GM19035 (cell line): ENCODE measurements around the gene SULT1C4.

Experiments
- ATAC-seq: cut with Tn5 transposase; IDR thresholded peaks from one replicate; pipeline ENCODE4 v1.9.1; 2021; ENCODE audit not compliant: unreplicated experiment

SULT1C4 gene

DNA sequence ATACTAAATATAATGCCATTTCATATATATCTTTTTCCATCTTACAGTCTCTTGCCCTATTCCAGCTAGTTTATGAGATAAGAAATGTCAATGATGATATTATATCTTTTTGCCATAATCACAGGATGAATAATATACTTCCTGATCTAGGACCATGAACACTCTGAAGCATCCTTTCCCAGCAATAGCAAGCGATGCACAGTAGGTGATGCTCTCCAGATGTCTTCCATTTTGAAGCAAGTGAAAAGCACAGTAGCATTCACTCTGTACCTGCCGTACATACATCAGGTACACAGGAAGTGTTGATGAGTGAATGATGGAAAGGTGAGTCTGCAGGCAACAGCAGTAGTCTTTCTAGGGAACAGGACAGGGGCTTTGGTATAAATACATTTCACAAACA, 8.6 kb upstream of the SULT1C4 start:
- no peak for ATAC-seq

DNA sequence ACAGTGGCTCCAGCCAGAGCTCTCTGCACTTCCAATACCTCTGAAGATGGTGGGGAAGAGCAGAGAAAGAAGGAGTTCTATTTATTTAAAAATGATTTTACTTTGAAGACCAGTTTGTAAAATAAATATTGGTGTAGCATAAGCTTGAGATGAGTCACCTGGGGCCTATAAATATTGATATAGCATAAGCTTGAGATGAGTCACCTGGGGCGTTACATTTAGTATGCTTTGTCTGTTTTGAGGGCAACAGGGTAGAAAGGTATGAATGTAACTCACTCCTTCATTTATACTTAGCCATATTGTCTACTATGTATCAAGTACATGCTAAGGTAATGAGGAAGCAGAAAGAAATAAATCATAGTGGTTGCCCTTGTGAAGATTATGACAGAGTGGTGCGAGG, 7.7 kb upstream of the SULT1C4 start:
- no peak for ATAC-seq

DNA sequence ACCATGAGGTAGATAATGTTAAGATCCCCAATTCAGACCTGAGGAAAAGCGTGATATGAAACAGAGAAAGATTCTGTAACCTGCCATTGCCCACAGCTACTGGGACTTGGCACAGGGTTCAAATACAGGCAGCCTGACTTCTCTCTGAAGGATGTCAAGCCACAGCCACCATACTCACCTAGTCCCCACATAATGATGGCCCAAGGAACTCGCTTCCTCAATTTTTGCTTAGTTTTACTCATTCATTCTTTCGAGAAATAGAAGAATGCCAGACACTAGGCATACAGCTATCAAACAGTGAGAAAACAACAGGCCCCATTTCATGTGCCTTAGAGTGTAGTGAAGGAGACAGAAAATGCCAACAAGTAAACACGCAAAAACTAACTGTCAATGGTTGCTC, 980 bp upstream of the SULT1C4 start:
- no peak for ATAC-seq

DNA sequence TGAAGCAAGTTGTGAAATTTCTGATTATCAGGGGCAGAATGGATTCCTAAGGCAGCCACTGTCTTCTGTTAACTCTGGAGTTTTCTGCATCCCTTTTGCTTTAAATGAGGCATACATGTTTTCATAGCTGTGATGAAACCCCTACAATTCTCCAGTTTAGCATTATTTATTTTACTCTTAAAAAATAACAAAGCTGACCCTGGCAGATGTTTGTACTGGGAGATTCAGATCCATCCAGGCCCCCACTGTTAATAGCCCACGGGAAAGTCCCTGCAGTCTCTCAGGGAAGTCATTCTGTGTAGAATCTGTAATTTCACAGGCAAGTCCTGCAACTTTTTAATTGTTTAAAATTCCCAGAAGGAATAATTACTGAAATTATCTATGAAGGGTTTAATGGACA, 353 bp upstream of the SULT1C4 start:
- no peak for ATAC-seq

DNA sequence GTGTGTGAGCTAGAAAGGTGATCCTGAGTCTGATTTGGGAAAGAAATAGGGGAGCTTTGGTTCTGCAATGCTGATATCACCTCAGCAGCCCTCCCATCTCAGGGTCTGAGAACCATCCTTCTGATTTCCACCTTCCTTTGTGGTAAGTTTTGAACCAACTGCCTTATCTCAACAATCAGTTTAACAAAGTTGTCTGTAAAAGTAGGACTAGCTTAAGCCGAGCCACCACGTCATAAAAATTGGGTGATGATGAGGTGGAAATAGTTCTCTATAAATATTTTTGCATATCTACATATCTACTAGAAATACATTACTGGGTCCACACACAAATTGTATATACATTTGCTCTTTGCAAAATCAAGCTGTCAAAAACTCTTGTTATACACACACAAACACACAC, 1.1 kb downstream of the SULT1C4 start:
- ATAC-seq = no peak

DNA sequence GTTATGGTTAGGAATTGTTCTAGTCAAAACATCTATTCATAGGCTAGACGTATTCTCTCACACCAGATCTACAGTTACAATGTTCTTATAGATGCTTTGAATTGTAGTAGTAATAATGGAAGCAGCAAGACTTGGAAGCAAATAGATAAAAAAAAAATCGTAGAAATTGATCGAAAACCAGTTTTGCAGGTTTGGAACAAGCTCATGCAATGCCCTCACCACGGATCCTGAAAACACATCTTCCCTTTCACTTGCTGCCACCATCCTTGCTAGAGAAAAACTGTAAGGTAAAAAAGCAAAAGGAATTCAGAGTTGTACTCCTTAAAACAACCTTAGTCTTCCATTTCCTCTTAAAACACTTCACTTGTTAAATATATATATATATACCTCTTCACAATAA, 4.4 kb downstream of the SULT1C4 start:
- ATAC-seq = no peak

DNA sequence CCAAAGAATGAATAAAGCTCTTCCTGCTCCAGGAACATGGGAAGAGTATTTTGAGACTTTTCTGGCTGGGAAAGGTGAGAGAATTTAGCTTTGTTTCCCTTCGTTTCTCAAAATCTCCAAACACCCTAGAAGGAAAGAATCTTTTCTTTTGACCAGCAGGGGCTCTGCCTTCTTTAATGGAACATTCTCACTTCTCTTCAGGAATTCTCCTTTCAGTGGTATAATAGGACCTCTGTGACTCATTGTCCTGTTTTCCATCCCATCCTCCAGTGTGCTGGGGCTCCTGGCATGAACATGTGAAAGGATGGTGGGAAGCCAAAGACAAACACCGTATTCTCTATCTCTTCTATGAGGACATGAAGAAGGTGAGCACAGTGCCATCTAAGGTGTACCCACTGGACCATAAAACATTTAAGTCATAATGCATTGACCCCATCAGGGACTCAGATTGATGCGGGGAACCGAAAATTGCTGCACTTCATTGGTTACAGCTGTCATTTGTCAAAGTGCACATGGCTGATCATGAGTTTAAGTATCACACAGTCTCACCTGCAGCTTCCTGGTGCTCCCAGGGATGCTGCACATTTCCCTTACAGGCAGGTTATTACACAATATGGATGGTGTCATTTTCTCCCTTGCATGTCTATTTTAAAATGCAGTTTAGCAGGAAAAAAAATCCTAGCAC, 5.5 kb downstream of the SULT1C4 start:
- no peak for ATAC-seq

DNA sequence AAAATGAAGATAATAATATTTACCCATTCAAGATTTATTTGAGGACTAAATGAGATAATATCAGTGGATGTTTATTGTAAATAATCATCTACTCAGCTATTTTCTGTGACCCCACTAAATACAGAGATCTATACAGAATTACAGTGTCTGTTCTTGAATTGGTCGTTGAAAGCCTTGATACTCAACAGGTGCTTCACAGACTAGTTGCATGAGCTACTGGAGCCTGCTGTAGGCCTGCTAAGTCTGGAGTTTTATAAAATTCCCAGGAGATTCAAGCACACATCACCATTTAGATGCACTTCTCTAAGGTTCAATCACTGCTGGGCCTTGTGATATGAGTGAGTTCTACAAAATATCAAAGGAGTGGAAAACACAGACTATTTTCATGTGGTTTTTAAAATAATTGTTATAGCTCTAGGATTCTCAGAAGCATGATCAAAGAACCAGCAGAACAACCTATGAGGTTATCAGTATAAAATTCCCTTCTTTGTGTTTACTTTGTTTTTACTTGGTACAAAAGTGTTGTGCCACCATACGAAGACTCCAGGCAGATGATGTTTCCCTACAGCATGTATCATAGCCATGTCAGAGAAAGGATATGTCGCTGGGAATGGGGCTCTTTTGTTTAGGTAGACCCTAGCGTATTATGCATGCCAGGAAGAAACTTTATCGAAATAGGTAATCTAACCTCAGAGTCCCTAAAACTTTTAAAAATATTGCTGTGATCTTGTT, 7.1 kb downstream of the SULT1C4 start:
- ATAC-seq = no peak

DNA sequence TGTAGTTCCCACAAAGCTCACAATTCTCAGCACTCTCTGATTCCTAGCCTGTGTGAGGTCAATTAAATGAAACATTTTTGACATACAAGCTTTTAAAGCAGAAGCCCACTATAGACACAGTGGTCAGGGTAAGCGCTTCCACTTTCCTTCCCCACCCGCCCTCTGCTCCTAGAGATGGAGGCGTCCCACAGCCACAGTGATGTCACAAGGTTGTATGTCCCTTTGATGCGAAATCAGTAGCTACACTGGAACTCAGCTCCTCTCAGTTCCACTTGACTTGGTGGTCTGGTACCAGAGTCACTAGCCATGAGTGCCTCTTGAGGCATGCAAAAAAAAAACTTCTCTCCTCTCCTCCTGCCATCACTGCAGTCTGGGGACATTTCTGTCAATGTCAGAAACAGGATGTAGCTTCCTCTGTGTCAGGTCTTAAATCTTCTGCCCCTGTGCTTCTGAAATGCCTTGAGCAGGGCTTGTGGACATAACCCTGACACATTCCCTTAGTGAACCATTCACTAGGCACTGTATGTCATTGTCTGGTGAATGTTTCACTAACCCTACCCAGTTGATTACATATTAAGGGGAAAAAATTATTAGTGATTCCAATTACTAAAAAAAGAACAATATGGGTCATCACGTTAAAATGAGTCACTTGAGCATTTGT, 7.8 kb downstream of the SULT1C4 start:
- no peak for ATAC-seq

DNA sequence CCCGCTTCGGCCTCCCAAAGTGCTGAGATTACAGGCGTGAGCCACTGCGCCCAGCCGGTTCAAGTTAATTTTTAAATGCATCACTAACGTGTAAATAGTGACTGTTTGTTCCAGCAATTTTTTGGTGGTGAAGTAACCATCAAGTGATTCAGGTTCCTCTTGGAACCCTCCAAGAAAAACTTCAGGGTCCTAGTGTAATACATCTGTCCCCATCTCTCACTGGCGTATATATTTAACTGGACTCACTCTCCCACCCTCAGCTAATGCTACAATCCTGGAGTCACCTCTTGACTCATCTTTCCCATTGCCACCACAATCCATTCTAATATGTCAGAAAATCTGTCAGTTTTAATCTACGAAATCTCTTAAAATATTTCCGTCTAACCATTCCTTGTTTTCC, 10.3 kb downstream of the SULT1C4 start:
- no peak for ATAC-seq

DNA sequence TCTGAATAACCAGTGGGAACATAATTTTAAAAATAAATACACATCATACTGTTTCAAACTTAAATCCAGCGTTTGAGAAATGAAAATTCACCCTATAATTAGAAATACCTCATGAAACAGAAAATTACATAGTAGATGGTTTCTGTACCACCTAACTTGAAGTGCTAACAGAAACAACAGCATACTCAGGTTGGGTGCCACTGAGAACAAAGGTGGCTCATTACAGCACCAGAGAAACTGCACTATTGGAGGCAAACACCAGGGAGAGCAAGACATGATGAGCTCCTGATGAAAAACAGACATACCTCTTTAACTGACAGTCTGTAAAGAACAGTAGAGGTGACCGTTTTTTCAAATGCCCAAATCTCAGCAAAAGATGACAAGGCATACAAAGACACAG, 12.6 kb downstream of the SULT1C4 start:
- no peak for ATAC-seq

DNA sequence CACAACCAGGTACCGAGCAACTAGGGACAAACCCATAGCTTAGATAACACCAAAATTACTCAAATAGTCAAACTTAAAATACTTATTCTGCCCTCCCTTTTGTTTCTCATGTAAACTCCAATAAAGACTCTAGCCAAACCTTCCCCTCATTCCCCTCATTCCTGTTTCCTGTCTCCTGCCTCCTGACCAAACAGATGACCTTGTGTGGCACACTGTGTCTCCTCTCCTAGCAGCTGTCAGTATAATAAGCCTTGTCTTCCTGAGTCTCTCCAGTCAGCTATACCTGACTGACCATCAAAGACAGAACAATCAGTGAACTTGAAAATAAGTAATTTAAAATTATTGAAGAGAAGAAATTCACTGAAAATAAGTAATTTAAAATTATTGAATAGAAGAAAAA, 14.3 kb downstream of the SULT1C4 start:
- ATAC-seq = no peak

DNA sequence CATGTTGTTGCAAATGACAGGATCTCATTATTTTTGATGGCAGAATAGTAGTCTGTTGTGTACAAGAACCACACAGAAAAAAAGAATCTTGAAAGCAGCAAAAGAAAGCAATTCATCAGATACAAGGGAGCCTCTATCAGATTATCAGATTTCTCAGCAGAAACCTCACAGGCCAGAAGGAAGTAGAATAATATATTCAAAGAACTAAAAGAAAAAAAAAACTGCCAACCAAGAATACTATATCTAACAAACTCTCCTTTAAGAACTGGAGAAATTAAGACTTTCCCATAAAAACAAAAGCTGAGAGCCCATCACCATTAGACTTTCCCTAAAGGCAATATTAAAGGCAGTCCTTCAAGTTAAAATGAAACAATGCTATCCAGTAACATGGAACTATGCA, 15.4 kb downstream of the SULT1C4 start:
- no peak for ATAC-seq

DNA sequence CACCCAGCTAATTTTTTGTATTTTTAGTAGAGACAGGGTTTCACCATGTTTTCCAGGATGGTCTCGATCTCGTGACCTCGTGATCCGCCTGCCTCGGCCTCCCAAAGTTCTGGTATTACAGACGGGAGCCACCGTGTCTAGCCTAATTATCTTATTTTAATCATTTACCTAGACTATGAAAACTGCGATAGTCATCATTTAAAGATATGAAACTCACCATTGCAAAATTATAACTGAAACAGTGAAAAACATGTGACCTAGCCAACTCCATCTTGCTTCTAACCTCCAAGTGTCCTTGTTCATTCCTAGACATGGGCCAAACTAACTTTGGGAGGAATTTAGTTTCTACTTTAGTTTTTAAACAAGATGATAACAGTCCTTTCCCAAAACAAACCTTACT, 17.4 kb downstream of the SULT1C4 start:
- ATAC-seq = no peak

DNA sequence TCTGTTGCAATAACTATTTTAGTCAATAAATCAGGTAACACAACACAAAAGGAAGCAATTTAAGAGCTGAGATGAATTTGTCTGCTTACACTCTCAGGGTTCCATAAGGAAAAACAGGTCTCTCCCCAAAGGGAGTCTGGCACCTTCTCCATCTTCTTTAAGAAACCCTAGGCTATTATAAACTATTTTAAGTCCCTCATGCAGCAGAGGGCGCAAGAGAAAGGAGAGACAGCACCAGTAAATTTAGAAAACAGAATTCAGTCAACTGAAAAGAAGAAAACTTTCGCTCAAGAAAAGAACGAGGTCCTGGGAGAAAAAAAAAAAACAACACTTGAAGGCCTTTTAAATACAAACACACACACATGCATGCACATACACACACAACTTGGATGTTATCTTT, 19.1 kb downstream of the SULT1C4 start:
- no peak for ATAC-seq

DNA sequence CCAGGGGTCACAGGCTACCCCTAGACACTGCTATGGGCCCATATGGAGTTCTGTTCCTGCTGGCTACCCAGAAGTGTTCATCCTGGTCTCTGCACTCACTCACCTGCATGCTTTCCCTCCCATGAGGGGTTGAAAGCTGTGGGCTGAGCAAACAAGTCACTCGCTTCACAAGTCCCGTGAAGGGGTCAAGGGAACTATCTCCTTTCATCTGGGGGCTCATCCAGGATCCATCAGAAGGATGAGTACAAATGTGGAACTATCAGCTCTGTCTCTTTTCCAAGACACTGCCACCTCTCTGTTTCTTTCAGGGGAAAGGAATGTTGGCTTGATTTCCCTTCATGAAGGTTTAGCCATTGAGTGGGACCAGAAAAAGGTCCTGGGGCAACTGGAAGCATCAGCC, 21.7 kb downstream of the SULT1C4 start:
- no peak for ATAC-seq

DNA sequence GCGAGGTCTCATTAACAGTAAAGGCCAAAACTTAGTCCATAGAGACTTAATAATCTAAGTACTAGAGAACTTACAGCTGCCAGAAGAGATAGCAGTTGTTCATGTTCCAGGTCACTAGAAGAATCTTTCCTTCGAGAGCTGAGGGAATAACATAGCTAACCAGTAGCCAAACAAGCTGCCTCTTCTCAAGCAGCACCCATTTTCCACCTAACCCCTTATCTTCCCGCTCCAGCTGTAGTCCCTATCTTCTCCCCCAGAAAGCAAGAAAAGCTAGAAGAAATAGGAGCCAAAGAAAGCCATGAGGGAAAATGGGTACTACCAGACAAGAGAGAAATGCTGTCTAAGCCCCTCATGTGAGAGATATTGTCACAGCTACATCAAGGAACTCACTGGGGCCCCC, 24.0 kb downstream of the SULT1C4 start:
- ATAC-seq = no peak

DNA sequence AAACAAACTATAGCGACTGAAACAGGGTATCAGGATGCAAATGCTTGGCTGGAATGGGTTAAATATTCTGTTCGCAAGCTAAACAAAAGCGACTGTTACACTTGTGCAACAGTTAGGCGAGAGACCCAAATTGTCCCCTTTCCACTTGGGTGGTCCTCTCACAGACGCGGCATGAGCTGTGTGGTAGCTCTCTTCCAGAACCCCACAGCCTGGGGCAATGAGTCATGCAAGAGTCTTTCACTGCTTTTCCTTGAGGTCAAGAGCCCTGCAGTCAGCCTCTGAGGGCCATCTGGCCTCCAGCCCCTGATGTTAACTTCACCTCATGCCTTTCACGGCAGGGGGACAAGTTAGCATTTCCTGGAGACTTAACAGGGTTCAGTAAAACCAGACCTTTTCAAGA, 25.7 kb downstream of the SULT1C4 start:
- no peak for ATAC-seq

DNA sequence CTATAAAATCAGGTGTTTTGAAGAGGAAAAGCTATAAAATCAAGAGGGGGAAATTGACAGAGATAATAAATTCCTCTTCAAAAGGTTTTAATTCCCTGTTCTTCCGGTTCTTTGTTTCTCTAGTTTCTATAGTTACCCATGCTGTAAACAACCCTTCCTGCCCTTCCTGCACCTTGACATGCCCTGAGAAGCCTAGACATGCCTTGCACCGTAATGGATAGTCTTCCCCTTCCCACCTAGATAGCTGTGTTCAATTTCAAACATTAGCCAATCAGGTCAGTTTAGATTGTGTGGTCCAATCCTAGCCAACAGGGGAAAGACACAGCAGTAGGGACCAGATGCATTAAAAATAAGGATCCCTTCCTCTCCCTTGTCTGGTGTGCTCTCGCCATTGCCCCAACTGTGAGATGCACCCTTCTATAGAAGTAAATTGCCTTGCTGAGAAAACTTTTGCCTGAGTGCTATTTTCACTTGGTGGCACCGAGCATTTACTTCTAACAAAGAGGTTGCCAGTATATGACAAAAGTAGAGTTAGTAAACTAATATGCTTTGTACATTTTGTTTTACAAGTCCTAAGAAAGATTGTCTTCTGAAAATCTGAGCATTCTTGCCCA, 27.1 kb downstream of the SULT1C4 start:
- ATAC-seq = no peak

DNA sequence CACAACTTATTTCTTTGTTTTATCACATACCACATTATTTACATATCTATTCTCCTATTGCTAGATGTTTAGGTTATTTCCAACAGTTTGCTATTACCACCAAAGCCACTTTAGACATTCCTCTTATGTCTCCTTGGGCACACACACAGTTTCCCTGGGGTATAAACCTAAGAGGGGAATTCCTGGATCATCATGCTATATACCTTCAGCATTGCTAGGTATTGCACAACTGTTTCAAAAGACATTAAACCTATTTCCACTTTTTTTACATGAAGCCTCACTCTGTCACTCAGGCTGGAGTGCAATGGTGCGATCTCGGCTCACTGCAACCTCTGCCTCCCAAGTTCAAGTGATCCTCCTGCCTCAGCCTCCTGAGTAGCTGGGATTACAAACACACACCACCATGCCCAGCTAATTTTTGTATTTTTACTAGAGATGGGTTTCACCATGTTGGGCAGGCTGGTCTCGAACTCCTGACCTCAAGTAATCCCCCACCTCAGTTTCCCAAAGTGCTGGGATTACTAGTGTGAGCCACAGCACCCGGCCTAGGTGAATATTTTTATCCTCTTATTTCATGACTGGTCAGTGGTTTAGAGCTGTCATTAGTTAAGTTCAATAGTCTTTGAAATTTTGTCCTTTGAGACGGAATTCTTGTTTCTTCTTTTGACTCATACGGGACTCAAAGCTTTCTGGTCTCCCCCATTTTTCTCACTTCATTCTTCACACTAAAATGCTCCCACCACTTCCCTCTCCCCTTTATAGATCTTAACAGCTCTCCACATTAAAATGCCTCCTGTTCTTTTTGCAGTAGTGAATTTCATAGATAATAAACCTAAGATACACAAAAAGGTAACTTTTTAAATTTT, 30.3 kb downstream of the SULT1C4 start:
- ATAC-seq = no peak

DNA sequence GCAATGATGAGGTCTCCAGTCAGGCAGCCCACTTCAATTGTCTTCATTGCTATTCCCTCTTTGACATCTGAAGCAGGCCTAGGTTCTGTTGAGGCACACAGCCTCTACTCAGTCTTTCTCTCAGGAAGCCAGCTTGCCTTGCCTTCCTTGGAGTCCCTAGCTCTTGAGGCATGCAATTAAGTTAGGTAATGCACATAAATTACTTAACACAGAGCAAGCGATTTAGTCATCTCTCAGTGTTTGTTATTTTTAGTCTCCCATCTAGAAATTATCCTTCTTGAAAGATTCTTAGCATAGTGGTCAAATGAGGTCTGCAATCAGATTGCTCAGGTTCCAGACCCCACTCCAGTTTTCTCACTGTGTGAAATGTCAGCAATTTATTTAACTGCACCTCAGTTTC, 32.0 kb downstream of the SULT1C4 start:
- no peak for ATAC-seq
